22Rv1 (cell line): ENCODE measurements around the gene COLEC12.

Source experiments
- H3K27ac ChIP-seq: fragments of 450-650 bp; 2 replicates; pipeline ENCODE4 v1.5.1; 2017
- ZFX ChIP-seq: fragments of 450-650 bp; IDR thresholded peaks from 2 replicates; pipeline ENCODE4 v1.6.1; 2017; ENCODE audit warnings: antibody characterized with exemption, borderline replicate concordance
- TF ChIP-seq, protein P1 (sequence below): fragments of 450-650 bp; IDR thresholded peaks from 2 replicates; pipeline ENCODE4 v1.5.1; 2017; ENCODE audit warnings: mild to moderate bottlenecking

Gene COLEC12

DNA sequence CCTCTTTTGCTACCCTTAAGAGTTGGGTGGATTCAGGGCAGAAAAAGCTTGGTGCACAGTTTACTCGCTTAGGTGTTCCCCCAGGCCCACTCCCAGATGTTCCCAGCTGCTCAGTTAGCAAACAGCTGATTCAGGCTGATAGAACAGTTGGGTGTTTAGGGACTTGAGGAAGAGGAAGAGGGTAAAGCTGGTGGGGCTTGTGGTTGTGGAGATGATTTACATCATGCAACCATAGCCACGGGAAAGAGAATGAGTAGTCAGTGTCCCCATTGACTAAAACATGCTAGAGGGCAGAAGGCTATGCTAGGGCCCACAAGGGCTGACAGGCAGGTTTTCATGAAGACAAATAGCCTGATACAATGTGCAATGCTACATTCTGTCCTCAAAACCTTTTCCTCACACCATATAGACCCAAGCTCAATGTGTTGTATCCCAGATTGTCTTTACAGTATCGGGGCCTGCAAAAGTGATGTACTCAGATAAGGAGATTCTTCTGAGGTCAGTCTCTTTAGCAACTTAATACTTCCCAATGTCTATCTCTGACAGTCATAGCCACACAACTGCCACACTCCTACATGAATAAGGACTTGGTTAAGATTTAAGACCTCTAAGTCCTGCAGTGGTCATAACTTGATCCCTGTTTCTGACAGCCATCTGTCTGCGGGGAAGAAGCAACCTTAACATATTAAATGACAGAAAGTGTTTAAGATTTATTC is 15.6 kb downstream of the COLEC12 start:
- H3K27ac ChIP-seq: no peak overlapping the region

GRCh38 chr18:478681-479080 is 21.8 kb downstream of the COLEC12 start:
- TF ChIP-seq, protein P1, sequence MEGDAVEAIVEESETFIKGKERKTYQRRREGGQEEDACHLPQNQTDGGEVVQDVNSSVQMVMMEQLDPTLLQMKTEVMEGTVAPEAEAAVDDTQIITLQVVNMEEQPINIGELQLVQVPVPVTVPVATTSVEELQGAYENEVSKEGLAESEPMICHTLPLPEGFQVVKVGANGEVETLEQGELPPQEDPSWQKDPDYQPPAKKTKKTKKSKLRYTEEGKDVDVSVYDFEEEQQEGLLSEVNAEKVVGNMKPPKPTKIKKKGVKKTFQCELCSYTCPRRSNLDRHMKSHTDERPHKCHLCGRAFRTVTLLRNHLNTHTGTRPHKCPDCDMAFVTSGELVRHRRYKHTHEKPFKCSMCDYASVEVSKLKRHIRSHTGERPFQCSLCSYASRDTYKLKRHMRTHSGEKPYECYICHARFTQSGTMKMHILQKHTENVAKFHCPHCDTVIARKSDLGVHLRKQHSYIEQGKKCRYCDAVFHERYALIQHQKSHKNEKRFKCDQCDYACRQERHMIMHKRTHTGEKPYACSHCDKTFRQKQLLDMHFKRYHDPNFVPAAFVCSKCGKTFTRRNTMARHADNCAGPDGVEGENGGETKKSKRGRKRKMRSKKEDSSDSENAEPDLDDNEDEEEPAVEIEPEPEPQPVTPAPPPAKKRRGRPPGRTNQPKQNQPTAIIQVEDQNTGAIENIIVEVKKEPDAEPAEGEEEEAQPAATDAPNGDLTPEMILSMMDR: no peak
- TF ChIP-seq ZFX: no peak
- no peak overlapping the region for H3K27ac ChIP-seq

More for the DNA sequence above, 15.6 kb downstream of the COLEC12 start:
- TF ChIP-seq, protein P1: no peak
- no peak for TF ChIP-seq ZFX

DNA sequence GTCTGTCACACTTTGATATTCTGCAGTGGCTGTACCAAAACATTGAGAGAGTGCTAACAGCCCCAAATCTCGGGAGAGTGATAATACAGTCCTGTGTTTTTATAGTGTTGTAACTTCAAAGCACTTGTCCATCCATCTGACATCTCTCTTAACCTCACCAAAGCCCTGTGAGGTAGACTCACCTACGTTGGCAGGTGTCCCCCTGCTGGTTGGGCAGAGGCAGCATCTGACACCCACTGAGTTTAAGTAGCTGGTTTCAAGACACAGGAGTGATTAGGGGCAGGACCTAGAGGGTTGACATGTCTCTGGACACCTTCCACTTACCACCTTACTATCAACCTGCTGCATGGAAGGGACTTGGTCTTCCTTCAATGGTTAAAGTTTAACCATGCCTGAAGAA is 22.9 kb downstream of the COLEC12 start:
- H3K27ac ChIP-seq: no peak overlapping the region
- TF ChIP-seq, protein P1: peak; percentile 78
- no peak for TF ChIP-seq ZFX

DNA sequence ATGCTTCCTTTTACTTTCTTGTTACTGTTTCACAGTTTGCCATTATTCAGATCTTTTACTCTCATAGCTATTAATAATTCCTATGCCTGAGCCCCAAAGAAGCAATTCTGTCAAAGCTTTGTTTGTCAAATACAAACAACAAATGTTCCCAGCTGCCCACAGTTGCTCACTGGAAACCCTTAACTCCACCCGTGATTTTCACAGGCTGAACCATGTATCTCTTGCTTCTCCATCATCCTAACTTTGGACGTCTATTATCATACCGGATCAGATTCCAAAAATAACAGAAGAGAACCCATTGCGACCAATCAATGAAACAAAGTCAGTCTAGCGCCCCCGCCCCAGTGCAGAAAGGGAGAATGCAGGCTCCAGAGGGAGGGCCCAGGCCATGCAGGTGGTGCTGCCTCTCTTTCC is 24.2 kb downstream of the COLEC12 start:
- no peak for TF ChIP-seq ZFX
- TF ChIP-seq, protein P1: peak; percentile 29
- 0 out of 2 replicates have a peak overlapping the region, but pooled peaks have one; percentile 12 for H3K27ac ChIP-seq

DNA sequence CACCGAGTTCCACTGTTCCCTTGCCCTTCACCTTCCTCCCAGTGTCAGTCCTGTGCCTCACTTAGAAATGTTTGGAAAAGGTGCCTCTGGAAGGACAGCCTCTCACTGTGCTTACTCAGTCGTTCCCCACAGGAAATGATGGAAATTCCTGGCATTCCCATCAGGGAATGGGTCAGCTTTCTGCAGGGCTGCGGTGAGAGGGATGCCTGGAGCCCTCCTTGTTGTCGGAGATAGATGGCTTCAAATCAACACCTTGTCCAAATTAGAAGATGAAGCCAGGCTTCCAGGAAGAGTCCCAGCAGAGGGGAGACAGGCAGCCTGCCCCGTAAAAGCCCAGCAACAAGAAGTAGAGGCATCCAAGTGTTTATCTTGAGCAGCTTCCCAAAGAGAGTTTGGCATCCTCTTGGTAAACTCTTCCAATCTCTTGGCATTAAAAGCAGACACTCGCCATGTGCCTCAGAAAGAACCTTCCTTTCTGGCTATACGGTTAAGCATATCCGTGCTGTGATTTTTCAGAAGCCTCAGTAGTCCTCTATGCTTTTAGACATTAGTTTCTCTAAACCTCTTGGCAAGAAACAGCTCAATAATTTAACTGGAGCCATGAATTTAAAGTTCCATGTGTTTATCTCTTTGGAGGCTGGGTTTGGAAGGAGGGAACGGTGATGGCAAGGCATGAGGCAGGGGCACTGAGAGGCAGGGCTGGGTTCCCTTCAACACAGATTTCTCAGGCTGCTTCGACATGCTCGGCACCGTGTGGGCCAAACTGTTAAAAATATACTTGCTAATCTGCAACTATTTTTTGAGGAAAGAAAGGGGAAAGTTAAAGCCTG is 25.1 kb downstream of the COLEC12 start:
- TF ChIP-seq, protein P1: no peak
- no peak for TF ChIP-seq ZFX
- no peak overlapping the region for H3K27ac ChIP-seq

- H3K27ac ChIP-seq: no peak overlapping the region
- TF ChIP-seq ZFX: no peak
- TF ChIP-seq, protein P1: no peak
Observed at GRCh38 chr18:474416-474815, 26.1 kb downstream of the COLEC12 start.

- TF ChIP-seq ZFX: no peak
- TF ChIP-seq, protein P1: no peak
- no peak overlapping the region for H3K27ac ChIP-seq
Observed at GRCh38 chr18:473802-474201, 26.7 kb downstream of the COLEC12 start.
